ENCODE data around the gene SLC13A4.
"Not testable (repeated sequence)": the region's sequence is repeated elsewhere in the genome, so short reads cannot be mapped to it uniquely, and the experiment has no call there.

DNA sequence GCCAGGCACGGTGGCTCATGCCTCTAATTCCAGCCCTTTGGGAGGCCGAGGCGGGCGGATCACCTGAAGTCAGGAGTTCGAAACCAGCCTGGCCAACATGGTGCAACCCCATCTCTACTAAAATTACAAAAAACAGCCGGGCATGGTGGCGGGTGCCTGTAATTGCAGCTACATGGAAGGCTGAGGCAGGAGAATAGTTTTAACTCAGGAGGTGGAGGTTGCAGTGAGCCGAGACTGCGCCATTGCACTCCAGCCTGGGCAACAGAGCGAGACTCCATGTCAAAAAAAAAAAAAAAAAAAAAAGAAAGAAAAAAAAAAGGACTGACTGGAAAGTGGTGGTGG lies 9.3 kb upstream of the SLC13A4 start:
- TF ChIP-seq, protein P1, sequence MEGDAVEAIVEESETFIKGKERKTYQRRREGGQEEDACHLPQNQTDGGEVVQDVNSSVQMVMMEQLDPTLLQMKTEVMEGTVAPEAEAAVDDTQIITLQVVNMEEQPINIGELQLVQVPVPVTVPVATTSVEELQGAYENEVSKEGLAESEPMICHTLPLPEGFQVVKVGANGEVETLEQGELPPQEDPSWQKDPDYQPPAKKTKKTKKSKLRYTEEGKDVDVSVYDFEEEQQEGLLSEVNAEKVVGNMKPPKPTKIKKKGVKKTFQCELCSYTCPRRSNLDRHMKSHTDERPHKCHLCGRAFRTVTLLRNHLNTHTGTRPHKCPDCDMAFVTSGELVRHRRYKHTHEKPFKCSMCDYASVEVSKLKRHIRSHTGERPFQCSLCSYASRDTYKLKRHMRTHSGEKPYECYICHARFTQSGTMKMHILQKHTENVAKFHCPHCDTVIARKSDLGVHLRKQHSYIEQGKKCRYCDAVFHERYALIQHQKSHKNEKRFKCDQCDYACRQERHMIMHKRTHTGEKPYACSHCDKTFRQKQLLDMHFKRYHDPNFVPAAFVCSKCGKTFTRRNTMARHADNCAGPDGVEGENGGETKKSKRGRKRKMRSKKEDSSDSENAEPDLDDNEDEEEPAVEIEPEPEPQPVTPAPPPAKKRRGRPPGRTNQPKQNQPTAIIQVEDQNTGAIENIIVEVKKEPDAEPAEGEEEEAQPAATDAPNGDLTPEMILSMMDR (IDR thresholded peaks at IDR 0.05 in 4 of 5, conservative IDR thresholded peaks at IDR 0.05 in 1 of 5): not testable (repeated sequence)
- not testable (repeated sequence) for TF ChIP-seq POLR2A (IDR thresholded peaks at IDR 0.05)

Data from gastrocnemius medialis (tissue), 4 donors.